ENCODE measurements around the gene SH3PXD2A.

SH3PXD2A gene

DNA sequence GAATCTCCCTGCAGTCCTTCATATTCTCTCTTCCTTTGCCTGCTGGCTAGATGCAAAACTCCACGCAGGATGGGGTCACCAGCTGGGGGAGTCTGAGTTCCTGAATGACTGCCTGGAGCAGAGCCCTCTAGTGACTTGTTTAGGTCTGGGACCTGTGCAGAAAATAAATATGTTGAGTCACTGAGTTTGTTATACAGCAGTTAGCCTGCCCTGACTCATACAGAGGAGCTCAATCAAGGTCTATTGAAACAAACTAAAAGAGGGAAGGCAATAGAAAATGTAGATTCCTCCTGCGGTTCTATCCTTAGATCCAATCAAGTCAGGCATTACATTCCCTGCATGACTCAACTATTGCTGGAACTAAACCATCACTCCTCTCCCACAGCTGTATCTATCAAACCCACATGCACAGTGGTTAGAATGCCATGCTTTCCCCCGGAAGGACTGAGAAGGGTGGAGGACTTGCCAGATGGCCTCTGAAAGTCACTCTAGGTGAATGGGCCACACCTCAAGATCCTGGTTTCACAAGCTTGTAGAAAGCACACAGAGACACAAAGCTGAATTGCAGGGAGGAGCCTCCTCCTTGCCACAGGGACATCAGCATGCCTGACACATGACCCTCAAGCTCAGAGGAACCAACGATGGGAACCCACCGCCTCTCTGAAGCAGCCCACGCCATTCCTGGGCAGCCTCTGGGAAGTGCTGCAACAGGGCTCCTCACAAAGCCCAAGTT, 73.9 kb downstream of the SH3PXD2A start:
- POLR2A ChIA-PET = interaction anchor here (0.6 to 1.4 kb wide), 2 partner anchors 9 to 339 kb away, joined by 5 read pairs; no protein-coding TSS in a partner anchor
- Histone ChIP-seq H3K4me3 (ENCODE audit: low read depth, low read length) (no peak overlapping the region), H3K36me3 (ENCODE audit: control insufficient read depth in 2 of 2, insufficient read depth in 1 of 2, low read length in 2 of 2) (peaks cover 0 to 5% of the 10 kb centered on the region in 2 experiments; a peak in 1 of 3 replicates), H3K27ac (ENCODE audit: extremely low read depth, low read depth, low read length) (no peak overlapping the region), H3K9me3 (ENCODE audit: control insufficient read depth, insufficient read depth, low read depth, low read length) (no peaks in the 10 kb centered on the region), H3K4me1 (ENCODE audit: control insufficient read depth, insufficient read depth, low read length) (no peaks in the 10 kb centered on the region)
- CTCF ChIA-PET = interaction anchor here (0.5 to 1.4 kb wide), 6 partner anchors 9 to 286 kb away, joined by 3 to 6 read pairs (median 3); no protein-coding TSS in a partner anchor
- TF ChIP-seq, protein P1, sequence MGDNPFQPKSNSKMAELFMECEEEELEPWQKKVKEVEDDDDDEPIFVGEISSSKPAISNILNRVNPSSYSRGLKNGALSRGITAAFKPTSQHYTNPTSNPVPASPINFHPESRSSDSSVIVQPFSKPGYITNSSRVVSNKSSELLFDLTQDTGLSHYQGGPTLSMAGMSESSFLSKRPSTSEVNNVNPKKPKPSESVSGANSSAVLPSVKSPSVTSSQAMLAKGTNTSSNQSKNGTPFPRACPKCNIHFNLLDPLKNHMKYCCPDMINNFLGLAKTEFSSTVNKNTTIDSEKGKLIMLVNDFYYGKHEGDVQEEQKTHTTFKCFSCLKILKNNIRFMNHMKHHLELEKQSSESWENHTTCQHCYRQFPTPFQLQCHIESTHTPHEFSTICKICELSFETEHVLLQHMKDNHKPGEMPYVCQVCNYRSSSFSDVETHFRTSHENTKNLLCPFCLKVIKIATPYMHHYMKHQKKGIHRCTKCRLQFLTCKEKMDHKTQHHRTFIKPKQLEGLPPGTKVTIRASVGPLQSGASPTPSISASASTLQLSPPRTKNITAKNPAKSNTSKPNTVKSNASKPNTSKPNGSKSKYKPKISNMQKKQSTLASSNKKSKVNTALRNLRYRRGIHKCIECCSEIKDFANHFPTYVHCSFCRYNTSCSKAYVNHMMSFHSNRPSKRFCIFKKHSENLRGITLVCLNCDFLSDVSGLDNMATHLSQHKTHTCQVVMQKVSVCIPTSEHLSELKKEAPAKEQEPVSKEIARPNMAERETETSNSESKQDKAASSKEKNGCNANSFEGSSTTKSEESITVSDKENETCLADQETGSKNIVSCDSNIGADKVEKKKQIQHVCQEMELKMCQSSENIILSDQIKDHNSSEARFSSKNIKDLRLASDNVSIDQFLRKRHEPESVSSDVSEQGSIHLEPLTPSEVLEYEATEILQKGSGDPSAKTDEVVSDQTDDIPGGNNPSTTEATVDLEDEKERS (tag by site-specific recombination; IDR thresholded peaks at IDR 0.05) = no peak
- TF ChIP-seq BCL6B (tag by site-specific recombination; IDR thresholded peaks at IDR 0.05) = no peak
- no peak for TF ChIP-seq ZXDB (tag by site-specific recombination; IDR thresholded peaks at IDR 0.05)
- TF ChIP-seq ZNF624 (tag by site-specific recombination; IDR thresholded peaks at IDR 0.05) = no peak
- TF ChIP-seq, protein P2, sequence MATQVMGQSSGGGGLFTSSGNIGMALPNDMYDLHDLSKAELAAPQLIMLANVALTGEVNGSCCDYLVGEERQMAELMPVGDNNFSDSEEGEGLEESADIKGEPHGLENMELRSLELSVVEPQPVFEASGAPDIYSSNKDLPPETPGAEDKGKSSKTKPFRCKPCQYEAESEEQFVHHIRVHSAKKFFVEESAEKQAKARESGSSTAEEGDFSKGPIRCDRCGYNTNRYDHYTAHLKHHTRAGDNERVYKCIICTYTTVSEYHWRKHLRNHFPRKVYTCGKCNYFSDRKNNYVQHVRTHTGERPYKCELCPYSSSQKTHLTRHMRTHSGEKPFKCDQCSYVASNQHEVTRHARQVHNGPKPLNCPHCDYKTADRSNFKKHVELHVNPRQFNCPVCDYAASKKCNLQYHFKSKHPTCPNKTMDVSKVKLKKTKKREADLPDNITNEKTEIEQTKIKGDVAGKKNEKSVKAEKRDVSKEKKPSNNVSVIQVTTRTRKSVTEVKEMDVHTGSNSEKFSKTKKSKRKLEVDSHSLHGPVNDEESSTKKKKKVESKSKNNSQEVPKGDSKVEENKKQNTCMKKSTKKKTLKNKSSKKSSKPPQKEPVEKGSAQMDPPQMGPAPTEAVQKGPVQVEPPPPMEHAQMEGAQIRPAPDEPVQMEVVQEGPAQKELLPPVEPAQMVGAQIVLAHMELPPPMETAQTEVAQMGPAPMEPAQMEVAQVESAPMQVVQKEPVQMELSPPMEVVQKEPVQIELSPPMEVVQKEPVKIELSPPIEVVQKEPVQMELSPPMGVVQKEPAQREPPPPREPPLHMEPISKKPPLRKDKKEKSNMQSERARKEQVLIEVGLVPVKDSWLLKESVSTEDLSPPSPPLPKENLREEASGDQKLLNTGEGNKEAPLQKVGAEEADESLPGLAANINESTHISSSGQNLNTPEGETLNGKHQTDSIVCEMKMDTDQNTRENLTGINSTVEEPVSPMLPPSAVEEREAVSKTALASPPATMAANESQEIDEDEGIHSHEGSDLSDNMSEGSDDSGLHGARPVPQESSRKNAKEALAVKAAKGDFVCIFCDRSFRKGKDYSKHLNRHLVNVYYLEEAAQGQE (tag by site-specific recombination; IDR thresholded peaks at IDR 0.05) = no peak
- no peak for TF ChIP-seq ZNF692 (tag by site-specific recombination; IDR thresholded peaks at IDR 0.05)
- no peak for TF ChIP-seq ZNF664 (tag by site-specific recombination; IDR thresholded peaks at IDR 0.05)
- peak; percentile 41 for TF ChIP-seq SETDB1 (IDR thresholded peaks at IDR 0.05; ENCODE audit: insufficient read length, low read length)
- TF ChIP-seq ZNF121 (tag by site-specific recombination; IDR thresholded peaks at IDR 0.05) = no peak
- no peak for TF ChIP-seq HIC1 (tag by site-specific recombination; IDR thresholded peaks at IDR 0.05)
- no peak for TF ChIP-seq ZNF76 (tag by site-specific recombination; IDR thresholded peaks at IDR 0.05; ENCODE audit: borderline replicate concordance, low read depth)
- 0 out of 2 replicates have a peak, but pooled peaks have one; percentile 42 for TF ChIP-seq ZNF660 (tag by site-specific recombination; IDR thresholded peaks at IDR 0.05)
- no peak for TF ChIP-seq SP7 (tag by site-specific recombination; IDR thresholded peaks at IDR 0.05)
- no peak for TF ChIP-seq ZNF529 (tag by site-specific recombination; IDR thresholded peaks at IDR 0.05; ENCODE audit: insufficient replicate concordance)
- TF ChIP-seq, protein P3, sequence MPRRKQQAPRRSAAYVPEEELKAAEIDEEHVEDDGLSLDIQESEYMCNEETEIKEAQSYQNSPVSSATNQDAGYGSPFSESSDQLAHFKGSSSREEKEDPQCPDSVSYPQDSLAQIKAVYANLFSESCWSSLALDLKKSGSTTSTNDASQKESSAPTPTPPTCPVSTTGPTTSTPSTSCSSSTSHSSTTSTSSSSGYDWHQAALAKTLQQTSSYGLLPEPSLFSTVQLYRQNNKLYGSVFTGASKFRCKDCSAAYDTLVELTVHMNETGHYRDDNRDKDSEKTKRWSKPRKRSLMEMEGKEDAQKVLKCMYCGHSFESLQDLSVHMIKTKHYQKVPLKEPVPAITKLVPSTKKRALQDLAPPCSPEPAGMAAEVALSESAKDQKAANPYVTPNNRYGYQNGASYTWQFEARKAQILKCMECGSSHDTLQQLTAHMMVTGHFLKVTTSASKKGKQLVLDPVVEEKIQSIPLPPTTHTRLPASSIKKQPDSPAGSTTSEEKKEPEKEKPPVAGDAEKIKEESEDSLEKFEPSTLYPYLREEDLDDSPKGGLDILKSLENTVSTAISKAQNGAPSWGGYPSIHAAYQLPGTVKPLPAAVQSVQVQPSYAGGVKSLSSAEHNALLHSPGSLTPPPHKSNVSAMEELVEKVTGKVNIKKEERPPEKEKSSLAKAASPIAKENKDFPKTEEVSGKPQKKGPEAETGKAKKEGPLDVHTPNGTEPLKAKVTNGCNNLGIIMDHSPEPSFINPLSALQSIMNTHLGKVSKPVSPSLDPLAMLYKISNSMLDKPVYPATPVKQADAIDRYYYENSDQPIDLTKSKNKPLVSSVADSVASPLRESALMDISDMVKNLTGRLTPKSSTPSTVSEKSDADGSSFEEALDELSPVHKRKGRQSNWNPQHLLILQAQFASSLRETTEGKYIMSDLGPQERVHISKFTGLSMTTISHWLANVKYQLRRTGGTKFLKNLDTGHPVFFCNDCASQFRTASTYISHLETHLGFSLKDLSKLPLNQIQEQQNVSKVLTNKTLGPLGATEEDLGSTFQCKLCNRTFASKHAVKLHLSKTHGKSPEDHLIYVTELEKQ (tag by site-specific recombination; IDR thresholded peaks at IDR 0.05; ENCODE audit: borderline replicate concordance) = no peak
- TF ChIP-seq ZNF350 (tag by site-specific recombination; IDR thresholded peaks at IDR 0.05) = no peak
- TF ChIP-seq, protein P4, sequence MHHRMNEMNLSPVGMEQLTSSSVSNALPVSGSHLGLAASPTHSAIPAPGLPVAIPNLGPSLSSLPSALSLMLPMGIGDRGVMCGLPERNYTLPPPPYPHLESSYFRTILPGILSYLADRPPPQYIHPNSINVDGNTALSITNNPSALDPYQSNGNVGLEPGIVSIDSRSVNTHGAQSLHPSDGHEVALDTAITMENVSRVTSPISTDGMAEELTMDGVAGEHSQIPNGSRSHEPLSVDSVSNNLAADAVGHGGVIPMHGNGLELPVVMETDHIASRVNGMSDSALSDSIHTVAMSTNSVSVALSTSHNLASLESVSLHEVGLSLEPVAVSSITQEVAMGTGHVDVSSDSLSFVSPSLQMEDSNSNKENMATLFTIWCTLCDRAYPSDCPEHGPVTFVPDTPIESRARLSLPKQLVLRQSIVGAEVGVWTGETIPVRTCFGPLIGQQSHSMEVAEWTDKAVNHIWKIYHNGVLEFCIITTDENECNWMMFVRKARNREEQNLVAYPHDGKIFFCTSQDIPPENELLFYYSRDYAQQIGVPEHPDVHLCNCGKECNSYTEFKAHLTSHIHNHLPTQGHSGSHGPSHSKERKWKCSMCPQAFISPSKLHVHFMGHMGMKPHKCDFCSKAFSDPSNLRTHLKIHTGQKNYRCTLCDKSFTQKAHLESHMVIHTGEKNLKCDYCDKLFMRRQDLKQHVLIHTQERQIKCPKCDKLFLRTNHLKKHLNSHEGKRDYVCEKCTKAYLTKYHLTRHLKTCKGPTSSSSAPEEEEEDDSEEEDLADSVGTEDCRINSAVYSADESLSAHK (tag by site-specific recombination; IDR thresholded peaks at IDR 0.05) = no peak
- TF ChIP-seq ZNF596 (tag by site-specific recombination; IDR thresholded peaks at IDR 0.05) = no peak
